ENCODE data around the gene TAS1R3.

The TAS1R3 gene

DNA sequence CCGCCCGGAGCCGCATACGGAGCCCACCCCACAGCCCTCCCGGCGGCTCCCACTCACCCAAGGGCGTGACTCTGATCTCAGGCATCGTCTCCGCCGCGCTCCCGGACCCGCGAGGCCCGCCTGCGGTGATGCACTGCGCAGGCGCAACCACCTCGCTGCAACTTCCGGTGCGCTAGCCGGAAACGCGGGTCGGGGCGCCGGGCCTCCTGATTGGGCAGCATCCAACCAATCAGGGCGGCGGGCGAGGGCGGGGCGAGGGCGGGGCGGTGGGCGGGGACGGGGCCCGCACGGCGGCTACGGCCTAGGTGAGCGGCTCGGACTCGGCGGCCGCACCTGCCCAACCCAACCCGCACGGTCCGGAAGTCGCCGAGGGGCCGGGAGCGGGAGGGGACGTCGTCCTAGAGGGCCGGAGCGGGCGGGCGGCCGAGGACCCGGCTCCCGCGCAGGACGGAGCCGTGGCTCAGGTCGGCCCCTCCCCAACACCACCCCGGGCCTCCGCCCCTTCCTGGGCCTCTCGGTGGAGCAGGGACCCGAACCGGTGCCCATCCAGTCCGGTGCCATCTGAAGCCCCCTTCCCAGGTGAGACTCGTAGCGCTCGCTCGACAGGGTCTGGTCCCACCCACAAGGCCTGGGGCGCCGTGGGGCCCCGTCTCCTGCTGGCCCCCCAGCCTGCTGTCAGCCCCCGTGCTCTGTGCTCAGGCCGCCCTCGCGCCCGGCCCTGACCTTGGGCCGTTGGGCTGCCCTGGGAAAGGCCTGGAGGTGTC is 6.4 kb upstream of the TAS1R3 start, which contains the start of the genes CPTP and INTS11:
CPTP (plus strand) TSS at position 279 of the 764 bp plus-strand sequence. CDS start 2,109 bp downstream, outside the sequence.
INTS11 (minus strand) TSS at position 137 of the 764 bp plus-strand sequence; CDS start at position 85, 52 bp downstream.
- H3K4me1 Mint-ChIP-seq = peaks cover 26% of the 10 kb centered on the region
- peak within 1 kb of the TSS; percentile 94 for H3K27ac Mint-ChIP-seq
- H3K9me3 Mint-ChIP-seq = no peaks in the 10 kb centered on the region
- DNase-seq = peak; percentile 95
- no peaks in the 10 kb centered on the region for H3K36me3 Mint-ChIP-seq (ENCODE audit: low read depth)
- H3K27me3 Mint-ChIP-seq (ENCODE audit: low read depth, poor library complexity) = peaks cover 7% of the 10 kb centered on the region
- H3K4me3 Mint-ChIP-seq = peak within 1 kb of the TSS; percentile 93
- TF ChIP-seq, protein P1, sequence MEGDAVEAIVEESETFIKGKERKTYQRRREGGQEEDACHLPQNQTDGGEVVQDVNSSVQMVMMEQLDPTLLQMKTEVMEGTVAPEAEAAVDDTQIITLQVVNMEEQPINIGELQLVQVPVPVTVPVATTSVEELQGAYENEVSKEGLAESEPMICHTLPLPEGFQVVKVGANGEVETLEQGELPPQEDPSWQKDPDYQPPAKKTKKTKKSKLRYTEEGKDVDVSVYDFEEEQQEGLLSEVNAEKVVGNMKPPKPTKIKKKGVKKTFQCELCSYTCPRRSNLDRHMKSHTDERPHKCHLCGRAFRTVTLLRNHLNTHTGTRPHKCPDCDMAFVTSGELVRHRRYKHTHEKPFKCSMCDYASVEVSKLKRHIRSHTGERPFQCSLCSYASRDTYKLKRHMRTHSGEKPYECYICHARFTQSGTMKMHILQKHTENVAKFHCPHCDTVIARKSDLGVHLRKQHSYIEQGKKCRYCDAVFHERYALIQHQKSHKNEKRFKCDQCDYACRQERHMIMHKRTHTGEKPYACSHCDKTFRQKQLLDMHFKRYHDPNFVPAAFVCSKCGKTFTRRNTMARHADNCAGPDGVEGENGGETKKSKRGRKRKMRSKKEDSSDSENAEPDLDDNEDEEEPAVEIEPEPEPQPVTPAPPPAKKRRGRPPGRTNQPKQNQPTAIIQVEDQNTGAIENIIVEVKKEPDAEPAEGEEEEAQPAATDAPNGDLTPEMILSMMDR (IDR thresholded peaks at IDR 0.05) = no peak

DNA sequence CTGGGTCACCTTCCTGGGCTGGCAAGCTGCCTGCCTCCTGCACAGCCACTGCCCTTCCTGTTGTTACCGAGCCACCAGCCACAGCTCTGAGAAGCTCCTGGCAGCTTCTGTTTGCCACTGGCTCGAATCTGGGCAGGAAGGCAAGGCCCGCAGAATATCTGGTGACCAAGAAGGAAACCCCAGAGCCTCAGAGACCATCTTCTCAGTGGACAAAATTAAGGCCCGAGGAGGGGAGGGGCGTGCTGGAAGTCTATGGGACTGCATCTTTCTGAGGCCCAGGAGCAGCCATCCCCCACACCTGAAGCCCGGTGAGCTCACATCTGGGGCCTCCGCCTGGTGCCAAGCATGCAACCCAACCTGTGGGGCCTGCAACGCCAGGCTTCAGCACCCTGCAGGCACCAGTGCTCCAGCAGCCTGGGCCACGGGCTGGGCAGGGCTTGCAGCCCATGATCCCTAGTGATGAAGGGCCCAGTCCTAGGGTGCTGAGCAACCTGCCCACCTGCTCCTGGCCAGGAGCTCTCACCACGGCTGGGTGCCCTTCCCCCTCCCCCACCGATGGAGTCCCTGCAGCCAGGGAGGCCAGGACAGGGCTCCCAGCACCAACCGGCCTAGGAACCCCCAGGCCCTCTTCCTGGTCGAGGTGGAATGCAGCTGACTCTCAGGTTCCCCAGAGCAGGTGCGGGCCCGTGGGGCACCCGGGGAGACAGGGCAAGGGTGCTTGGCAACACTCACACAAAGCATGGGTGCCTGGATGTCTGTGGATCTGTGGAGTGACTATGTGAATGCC is 5.6 kb upstream of the TAS1R3 start:
- no peaks in the 10 kb centered on the region for H3K36me3 Mint-ChIP-seq (ENCODE audit: low read depth)
- H3K27ac Mint-ChIP-seq = no peak overlapping the region
- peak overlapping the region; percentile 79 for H3K4me3 Mint-ChIP-seq
- H3K9me3 Mint-ChIP-seq = no peaks in the 10 kb centered on the region
- TF ChIP-seq, protein P1 (IDR thresholded peaks at IDR 0.05) = no peak
- H3K27me3 Mint-ChIP-seq (ENCODE audit: low read depth, poor library complexity) = peaks cover 7% of the 10 kb centered on the region
- peaks cover 20% of the 10 kb centered on the region for H3K4me1 Mint-ChIP-seq
- DNase-seq = no peak

DNA sequence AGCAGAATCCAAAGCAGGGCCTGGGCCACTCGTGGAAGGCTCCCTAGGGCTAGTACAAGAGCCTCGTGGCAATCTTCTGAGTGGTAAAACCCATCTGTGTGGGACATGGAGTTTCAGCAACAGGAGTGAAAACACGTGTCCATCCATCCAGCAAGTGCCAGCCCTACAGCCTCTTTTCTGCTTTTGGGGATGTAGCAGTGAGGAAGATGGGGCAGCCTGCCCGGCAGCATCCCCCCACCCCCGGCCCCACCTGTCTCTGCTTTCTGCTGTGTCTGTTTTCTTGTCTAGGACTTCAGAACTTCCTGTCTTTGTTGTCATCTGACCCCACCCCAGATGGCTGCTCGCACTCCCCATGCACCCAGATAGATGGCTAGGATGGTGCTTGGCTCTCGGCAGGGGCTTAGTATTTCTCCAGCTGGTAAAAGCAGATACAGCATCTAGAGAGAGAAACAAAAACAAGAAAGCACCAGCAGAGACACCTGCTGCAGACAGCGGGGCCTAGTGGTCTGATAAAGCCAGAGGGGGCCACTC is 4.9 kb upstream of the TAS1R3 start:
- Mint-ChIP-seq H3K4me1 (peaks cover 20% of the 10 kb centered on the region), H3K9me3 (no peaks in the 10 kb centered on the region), H3K27me3 (ENCODE audit: low read depth, poor library complexity) (peaks cover 7% of the 10 kb centered on the region), H3K4me3 (peak overlapping the region; percentile 61), H3K36me3 (ENCODE audit: low read depth) (no peaks in the 10 kb centered on the region), H3K27ac (no peak overlapping the region)
- TF ChIP-seq, protein P1 (IDR thresholded peaks at IDR 0.05) = no peak
- DNase-seq = no peak

DNA sequence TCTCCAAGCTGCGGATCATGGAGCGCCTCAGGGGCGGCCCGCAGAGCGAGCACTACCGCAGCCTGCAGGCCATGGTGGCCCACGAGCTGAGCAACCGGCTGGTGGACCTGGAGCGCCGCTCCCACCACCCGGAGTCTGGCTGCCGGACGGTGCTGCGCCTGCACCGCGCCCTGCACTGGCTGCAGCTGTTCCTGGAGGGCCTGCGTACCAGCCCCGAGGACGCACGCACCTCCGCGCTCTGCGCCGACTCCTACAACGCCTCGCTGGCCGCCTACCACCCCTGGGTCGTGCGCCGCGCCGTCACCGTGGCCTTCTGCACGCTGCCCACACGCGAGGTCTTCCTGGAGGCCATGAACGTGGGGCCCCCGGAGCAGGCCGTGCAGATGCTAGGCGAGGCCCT is 3.8 kb upstream of the TAS1R3 start:
- no peak for DNase-seq
- H3K36me3 Mint-ChIP-seq (ENCODE audit: low read depth) = no peaks in the 10 kb centered on the region
- no peak overlapping the region for H3K27ac Mint-ChIP-seq
- H3K4me1 Mint-ChIP-seq = peaks cover 15% of the 10 kb centered on the region
- TF ChIP-seq, protein P1 (IDR thresholded peaks at IDR 0.05) = no peak
- H3K9me3 Mint-ChIP-seq = no peaks in the 10 kb centered on the region
- H3K27me3 Mint-ChIP-seq (ENCODE audit: low read depth, poor library complexity) = peaks cover 7% of the 10 kb centered on the region
- no peak overlapping the region for H3K4me3 Mint-ChIP-seq

DNA sequence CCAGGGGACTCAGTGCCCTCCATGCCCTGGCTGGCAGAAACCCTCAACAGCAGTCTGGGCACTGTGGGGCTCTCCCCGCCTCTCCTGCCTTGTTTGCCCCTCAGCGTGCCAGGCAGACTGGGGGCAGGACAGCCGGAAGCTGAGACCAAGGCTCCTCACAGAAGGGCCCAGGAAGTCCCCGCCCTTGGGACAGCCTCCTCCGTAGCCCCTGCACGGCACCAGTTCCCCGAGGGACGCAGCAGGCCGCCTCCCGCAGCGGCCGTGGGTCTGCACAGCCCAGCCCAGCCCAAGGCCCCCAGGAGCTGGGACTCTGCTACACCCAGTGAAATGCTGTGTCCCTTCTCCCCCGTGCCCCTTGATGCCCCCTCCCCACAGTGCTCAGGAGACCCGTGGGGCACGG is 2.8 kb upstream of the TAS1R3 start:
- H3K9me3 Mint-ChIP-seq = no peaks in the 10 kb centered on the region
- H3K27me3 Mint-ChIP-seq (ENCODE audit: low read depth, poor library complexity) = peaks cover 2% of the 10 kb centered on the region
- H3K27ac Mint-ChIP-seq = no peak overlapping the region
- no peak overlapping the region for H3K4me3 Mint-ChIP-seq
- H3K36me3 Mint-ChIP-seq (ENCODE audit: low read depth) = no peaks in the 10 kb centered on the region
- peaks cover 6% of the 10 kb centered on the region for H3K4me1 Mint-ChIP-seq
- TF ChIP-seq, protein P1 (IDR thresholded peaks at IDR 0.05) = no peak
- no peak for DNase-seq

All from nephron progenitor cell (in vitro differentiated cells).